SK-N-SH (cell line): ENCODE data around the gene SLF2. TPM values are rescaled to one million over a fixed set of nuclear protein-coding genes. Genes with fewer than 3 reads are reported as not detected.
A peak's percentile ranks its signal among the peaks of the same experiment; 100 is the strongest.

Experiments
- CTCF ChIA-PET: fragments of 300-600, 350-600 bp; formaldehyde crosslinking; extraction: SDS; loops from one replicate; lab custom pipeline; 2021; lab: Yijun Ruan, JAX
- POLR2A ChIA-PET: fragments of 350-600 bp; sonication (Branson Sonifier 250); formaldehyde crosslinking; extraction: SDS; loops from one replicate; lab custom pipeline; 2020; ENCODE audit warnings: antibody characterized with exemption, inconsistent platforms; lab: Yijun Ruan, JAX
- DNase-seq: peaks from one replicate; pipeline ENCODE4 v3.0.0; 2012
- H2AFZ ChIP-seq: fragments of 200-600 bp; sonication (generic); 2 replicates; pipeline ENCODE4 v1.8.1; 2016; ENCODE audit warnings: antibody characterized with exemption, mild to moderate bottlenecking, low read depth
- H3F3A ChIP-seq: fragments of 200-600 bp; sonication (generic); replicated peaks from 2 replicates; pipeline ENCODE3; 2016; ENCODE audit warnings: antibody characterized with exemption, mild to moderate bottlenecking; ENCODE audit not compliant: insufficient read depth
- H3K27ac ChIP-seq, 2 experiments: fragments of 200-500 bp in 1 of 2; fragments of 200-600 bp in 1 of 2; sonication (Bioruptor generic) in 1 of 2; sonication (generic), shearing (Covaris generic) in 1 of 2; 2 replicates each; pipeline versions ENCODE4 v1.5.1 to v1.6.1; 2014 to 2016; ENCODE audit warnings: low read depth in 2 of 2, inconsistent platforms in 1 of 2, low read length in 1 of 2, mild to moderate bottlenecking in 1 of 2, mixed read lengths in 1 of 2
- H3K27me3 ChIP-seq: fragments of 200-600 bp; sonication (generic), shearing (Covaris generic); 2 replicates; pipeline ENCODE4 v1.6.1; 2016; ENCODE audit warnings: mixed run types; ENCODE audit not compliant: insufficient read depth
- H3K36me3 ChIP-seq, 2 experiments: fragments of 200-500 bp in 1 of 2; fragments of 200-600 bp in 1 of 2; sonication (Bioruptor generic) in 1 of 2; sonication (generic) in 1 of 2; replicated peaks in 1 of 2; 2 replicates each; pipeline versions ENCODE3 to v1.5.1; 2014 to 2016; ENCODE audit warnings: low read length in 1 of 2, mild to moderate bottlenecking in 1 of 2; ENCODE audit not compliant: insufficient read depth in 2 of 2, control insufficient read depth in 1 of 2
- H3K4me1 ChIP-seq, 2 experiments: fragments of 200-500 bp in 1 of 2; fragments of 200-600 bp in 1 of 2; sonication (Bioruptor generic) in 1 of 2; sonication (generic), shearing (Covaris generic) in 1 of 2; 2 replicates each; pipeline versions ENCODE4 v1.5.1 to v1.6.1; 2014 to 2016; ENCODE audit warnings: low read depth in 1 of 2, low read length in 1 of 2, mixed run types in 1 of 2; ENCODE audit not compliant: insufficient read depth in 2 of 2, control insufficient read depth in 1 of 2
- H3K4me2 ChIP-seq: fragments of 200-600 bp; sonication (generic), shearing (Covaris generic); 2 replicates; pipeline ENCODE4 v1.6.1; 2017; ENCODE audit warnings: mixed run types
- H3K4me3 ChIP-seq, 2 experiments: fragments of 200-500 bp in 1 of 2; fragments of 200-600 bp in 1 of 2; sonication (Bioruptor generic) in 1 of 2; sonication (generic), shearing (Covaris generic) in 1 of 2; 2 replicates each; pipeline versions ENCODE4 v1.5.1 to v1.8.1; 2014 to 2016; ENCODE audit warnings: low read depth in 2 of 2, inconsistent platforms in 1 of 2, low read length in 1 of 2, mild to moderate bottlenecking in 1 of 2, mixed read lengths in 1 of 2, moderate library complexity in 1 of 2
- H3K79me2 ChIP-seq: fragments of 200-600 bp; sonication (generic); 2 replicates; pipeline ENCODE4 v1.8.1; 2017; ENCODE audit warnings: mild to moderate bottlenecking; ENCODE audit not compliant: insufficient read depth
- H3K9ac ChIP-seq: fragments of 200-600 bp; sonication (generic); 2 replicates; pipeline ENCODE4 v1.6.1; 2017; ENCODE audit warnings: mixed run types
- H3K9me2 ChIP-seq: fragments of 200-600 bp; sonication (generic); 2 replicates; pipeline ENCODE4 v1.6.1; 2017; ENCODE audit warnings: mixed run types
- H3K9me3 ChIP-seq: fragments of 200-600 bp; sonication (generic); 2 replicates; pipeline ENCODE4 v1.6.1; 2017; ENCODE audit warnings: mixed run types, mild to moderate bottlenecking, moderate library complexity
- H4K20me1 ChIP-seq: fragments of 200-600 bp; sonication (generic); 2 replicates; pipeline ENCODE4 v1.6.1; 2017; ENCODE audit warnings: mild to moderate bottlenecking, mixed run types; ENCODE audit not compliant: insufficient read depth
- EP300 ChIP-seq, 2 experiments: IDR thresholded peaks; 2 replicates each; pipeline versions ENCODE4 v1.4.0 to v1.6.1; 2012; ENCODE audit warnings: borderline replicate concordance in 1 of 2, low read depth in 1 of 2, low read length in 1 of 2
- GABPA ChIP-seq: IDR thresholded peaks from 2 replicates; pipeline ENCODE4 v1.4.0; 2012; ENCODE audit warnings: low read depth, mild to moderate bottlenecking
- IRF3 ChIP-seq: fragments of 150-350 bp; IDR thresholded peaks from 2 replicates; pipeline ENCODE4 v1.6.1; 2016; ENCODE audit warnings: mild to moderate bottlenecking, low read depth, low read length
- JUND ChIP-seq: IDR thresholded peaks from 2 replicates; pipeline ENCODE4 v1.4.0; 2012
- MAX ChIP-seq: IDR thresholded peaks from 2 replicates; pipeline ENCODE4 v1.4.0; 2012; ENCODE audit warnings: low read depth
- MXI1 ChIP-seq: IDR thresholded peaks from 2 replicates; pipeline ENCODE4 v1.6.1; 2012; ENCODE audit warnings: mild to moderate bottlenecking, low read depth, low read length, improper control_type of control experiment
- PBX3 ChIP-seq: IDR thresholded peaks from 2 replicates; pipeline ENCODE4; 2012
- POLR2AphosphoS5 ChIP-seq: IDR thresholded peaks from 2 replicates; pipeline ENCODE4 v1.6.1; 2012; ENCODE audit warnings: low read depth, low read length
- RAD21 ChIP-seq: IDR thresholded peaks from 2 replicates; pipeline ENCODE4 v1.6.1; 2012; ENCODE audit warnings: mild to moderate bottlenecking, low read length
- USF1 ChIP-seq: IDR thresholded peaks from 2 replicates; pipeline ENCODE4 v1.4.0; 2012; ENCODE audit warnings: low read depth, borderline replicate concordance
- ZBTB33 ChIP-seq: IDR thresholded peaks from 2 replicates; pipeline ENCODE4 v1.4.0; 2012; ENCODE audit warnings: low read depth, borderline replicate concordance
- WGBS: methylation state at CpG from one replicate; pipeline ENCODE4 v1.1.6; 2017; ENCODE audit warnings: low lambda C conversion rate; 5-methylcytosine and 5-hydroxymethylcytosine counted together
- polyA plus RNA-seq, 3 experiments: library from polyadenylated mRNA; depleted of rRNA; stranded (reverse); fragments of >200 nt; gene quantifications; 2 replicates each; pipeline ENCODE4 v1.2.3, GENCODE V29; 2012

The SLF2 gene
- polyA plus RNA-seq, 1 of the 3 experiments (the other 2 are of a cell fraction) = 6.3 TPM

- POLR2A ChIA-PET = interaction anchor here (0.6 to 1.6 kb wide), 2 partner anchors 14 to 152 kb away, joined by 3 read pairs; no protein-coding TSS in a partner anchor
- CTCF ChIA-PET = interaction anchor here (1.2 to 24.5 kb wide), 4 partner anchors 14 to 253 kb away, joined by 3 to 443 read pairs (median 68); no protein-coding TSS in a partner anchor
These were observed 82.4 kb downstream of the SLF2 start for GRCh38 chr10:100995181-100995580.

GRCh38 chr10:100996678-100997359, 84.1 kb downstream of the SLF2 start:
- Histone ChIP-seq H3F3A (peaks cover 40% of the 10 kb centered on the region), H4K20me1 (peaks cover 5% of the 10 kb centered on the region), H2AFZ (peak overlapping the region; percentile 72; the same call in 1 of the 2 replicates), H3K27ac (peak overlapping the region; percentile 98 to 99), H3K79me2 (peaks cover 34% of the 10 kb centered on the region), H3K9me3 (no peaks in the 10 kb centered on the region), H3K9me2 (no peaks in the 10 kb centered on the region), H3K4me3 (peak overlapping the region; percentile 66 to 90), H3K4me1 (peaks cover 15 to 30% of the 10 kb centered on the region in 2 experiments; a peak in 3 of 4 replicates), H3K36me3 (peaks cover 3 to 22% of the 10 kb centered on the region in 2 experiments), H3K4me2 (peak overlapping the region; percentile 97), H3K27me3 (no peaks in the 10 kb centered on the region), H3K9ac (peak overlapping the region; percentile 99)
- peak; percentile 85 for DNase-seq
- WGBS = 54% methylated on average over 6 of the region's 46 CpGs
- TF ChIP-seq GABPA (peak; percentile 41; the same call in 1 of the 2 replicates), MXI1 (no peak), JUND (no peak), ZBTB33 (no peak), RAD21 (no peak), EP300 (IDR thresholded peaks at IDR 0.05; ENCODE audit: borderline replicate concordance in 1 of 2, low read depth in 1 of 2, low read length in 1 of 2) (no peak), USF1 (peak; percentile 72), POLR2AphosphoS5 (0 out of 2 replicates have a peak, but pooled peaks have one; percentile 37), IRF3 (no peak), PBX3 (no peak), MAX (0 out of 2 replicates have a peak, but pooled peaks have one; percentile 52)
- ChIA-PET POLR2A (interaction anchor here (0.5 to 2.2 kb wide), 6 partner anchors 9 to 69 kb away, joined by 3 to 8 read pairs (median 3); partner anchors contain the start of genes MRPL43 and TWNK), CTCF (interaction anchor here (0.6 to 24.5 kb wide), 20 partner anchors 9 to 144 kb away, joined by 3 to 443 read pairs (median 4); partner anchors contain the start of genes MRPL43, PDZD7, SEMA4G and SFXN3)

More at GRCh38 chr10:100995181-100995580, 82.4 kb downstream of the SLF2 start:
- Histone ChIP-seq H3K4me1 (peaks cover 9 to 22% of the 10 kb centered on the region in 2 experiments; a peak in 3 of 4 replicates), H3K9me3 (no peaks in the 10 kb centered on the region), H3F3A (peaks cover 32% of the 10 kb centered on the region), H3K27me3 (no peaks in the 10 kb centered on the region), H3K27ac (no peak overlapping the region; a peak in 1 of 4 replicates), H3K9me2 (no peaks in the 10 kb centered on the region), H2AFZ (no peak overlapping the region), H3K9ac (no peak overlapping the region), H3K4me2 (no peak overlapping the region), H4K20me1 (0 out of 2 replicates have a peak, but pooled peaks cover 4% of the 10 kb centered on the region), H3K79me2 (peaks cover 27% of the 10 kb centered on the region), H3K36me3 (peaks cover 16 to 34% of the 10 kb centered on the region in 2 experiments), H3K4me3 (no peak overlapping the region)
- TF ChIP-seq PBX3 = 0 out of 2 replicates have a peak, but pooled peaks have one; percentile 4
- no peak for TF ChIP-seq MXI1
- WGBS = 55% methylated on average over 5 of the region's 6 CpGs
- no peak for DNase-seq
